Esophagus squamous epithelium (tissue), 5 donors: ENCODE measurements around the gene USP17L12. TPM values are rescaled to one million over a fixed set of nuclear protein-coding genes. Genes with fewer than 3 reads are reported as not detected.
"Not testable (repeated sequence)": the region's sequence is repeated elsewhere in the genome, so short reads cannot be mapped to it uniquely, and the experiment has no call there.

ENCODE experiments used
- DNase-seq: peaks from one replicate; lab custom pipeline; 2025; lab: John Stamatoyannopoulos, UW
- H3K27ac ChIP-seq, 4 donors: fragments of 200-600 bp; sonication (generic); one replicate each; pipeline ENCODE4 v1.5.1; 2016 to 2019; ENCODE audit warnings: mild to moderate bottlenecking in 1 of 4
- H3K27me3 ChIP-seq, 4 donors: fragments of 200-600 bp; sonication (generic); 1 replicate in 3 of 4; 2 replicates in 1 of 4; pipeline versions ENCODE4 v1.5.1 to v1.6.0; 2017 to 2021; ENCODE audit warnings: antibody characterized with exemption in 1 of 4
- H3K36me3 ChIP-seq, 3 donors: fragments of 200-600 bp; sonication (generic); one replicate each; pipeline ENCODE4 v1.5.1; 2016 to 2019
- H3K4me1 ChIP-seq, 3 donors: fragments of 200-600 bp; sonication (generic); one replicate each; pipeline ENCODE4 v1.5.1; 2017 to 2019
- H3K4me3 ChIP-seq, 4 donors: fragments of 200-600 bp; sonication (generic); 1 replicate in 3 of 4; 2 replicates in 1 of 4; pipeline ENCODE4 v1.5.1; 2016 to 2019; ENCODE audit warnings: mild to moderate bottlenecking in 2 of 4, moderate library complexity in 1 of 4
- H3K9me3 ChIP-seq, 3 donors: fragments of 200-600 bp; sonication (generic); one replicate each; pipeline ENCODE4 v1.5.1; 2016 to 2019
- WGBS, 2 donors: methylation state at CpG; one replicate each; pipeline ENCODE4 v1.1.5; 2018; 5-methylcytosine and 5-hydroxymethylcytosine counted together
- intact Hi-C: fragments of 100-400 bp; cut with DNase I; formaldehyde crosslinking; loops from one replicate; pipeline ENCODE4 v1.15.0; 2022
- total RNA-seq, 4 donors: library from RNA; depleted of rRNA; stranded (reverse); fragments of >200 nt; gene quantifications; one replicate each; pipeline ENCODE4 v1.1.0, GENCODE V29; 2016
- donor health status: DM: yes; HTN: yes; CAD: no.

Gene USP17L12
- total RNA-seq, 4 donors from 2014 or later = not detected

- H3K36me3 ChIP-seq, H3K27me3 ChIP-seq, H3K4me3 ChIP-seq, H3K27ac ChIP-seq, H3K9me3 ChIP-seq, DNase-seq, H3K4me1 ChIP-seq, intact Hi-C loops: not testable (repeated sequence)
- no CpG with 5 or more reads among the region's 15 CpGs for WGBS, 2 donors
These were observed 47.4 kb downstream of the USP17L12 start, which contains the start of gene USP17L22 for GRCh38 chr4:9267319-9267718. TSS of gene USP17L22 (plus strand) at chr4:9267619. CDS start at chr4:9267619, 0 bp downstream.

Other genes starting within 250 kb of the USP17L12 start
- not detected for gene FAM90A26, start 49.7 kb upstream of the USP17L12 start, total RNA-seq
- gene USP17L10, start 9.5 kb upstream of the USP17L12 start, total RNA-seq = not detected
- not detected for gene USP17L11, start 4.7 kb upstream of the USP17L12 start, total RNA-seq
- not detected for gene USP17L13, start 4.7 kb downstream of the USP17L12 start, total RNA-seq
- not detected for gene USP17L15, start 14.2 kb downstream of the USP17L12 start, total RNA-seq
- gene USP17L17, start 23.7 kb downstream of the USP17L12 start, total RNA-seq = not detected
- gene USP17L18, start 28.5 kb downstream of the USP17L12 start, total RNA-seq = not detected
- gene USP17L19, start 33.2 kb downstream of the USP17L12 start, total RNA-seq = not detected
- gene USP17L20, start 38.0 kb downstream of the USP17L12 start, total RNA-seq = not detected
- gene USP17L21, start 42.7 kb downstream of the USP17L12 start, total RNA-seq = not detected
- not detected for gene USP17L22, start 47.5 kb downstream of the USP17L12 start, total RNA-seq
- not detected for gene USP17L24, start 105.0 kb downstream of the USP17L12 start, total RNA-seq
- not detected for gene USP17L25, start 109.8 kb downstream of the USP17L12 start, total RNA-seq
- not detected for gene USP17L26, start 114.5 kb downstream of the USP17L12 start, total RNA-seq
- not detected for gene USP17L5, start 119.3 kb downstream of the USP17L12 start, total RNA-seq
- not detected for gene USP17L27, start 124.0 kb downstream of the USP17L12 start, total RNA-seq
- not detected for gene USP17L28, start 128.7 kb downstream of the USP17L12 start, total RNA-seq
- gene USP17L29, start 133.5 kb downstream of the USP17L12 start, total RNA-seq = not detected
- not detected for gene USP17L30, start 143.0 kb downstream of the USP17L12 start, total RNA-seq
- not detected for gene DEFB131A, start 224.3 kb downstream of the USP17L12 start, total RNA-seq